IPS-20b (cell line): ENCODE results near the gene TGFBRAP1.

ENCODE experiments used
- H3K27ac ChIP-seq: one replicate; pipeline ENCODE4 v1.5.1; 2013; ENCODE audit warnings: low read length
- H3K27me3 ChIP-seq: 2 replicates; pipeline ENCODE4 v1.6.1; 2013; ENCODE audit warnings: mild to moderate bottlenecking, low read length, inconsistent platforms; ENCODE audit not compliant: insufficient read depth
- H3K36me3 ChIP-seq: 2 replicates; pipeline ENCODE4 v1.6.1; 2013; ENCODE audit warnings: low read depth, mild to moderate bottlenecking, inconsistent platforms, low read length, moderate library complexity; ENCODE audit not compliant: insufficient read depth
- H3K4me1 ChIP-seq: 2 replicates; pipeline ENCODE4 v1.6.1; 2013; ENCODE audit warnings: mild to moderate bottlenecking, control low read depth, inconsistent platforms, low read length, moderate library complexity; ENCODE audit not compliant: insufficient read depth
- H3K4me3 ChIP-seq: 2 replicates; pipeline ENCODE4 v1.5.1; 2013; ENCODE audit warnings: mild to moderate bottlenecking, low read length, inconsistent platforms
- H3K9ac ChIP-seq: 2 replicates; pipeline ENCODE4 v1.6.1; 2013; ENCODE audit warnings: low read depth, mild to moderate bottlenecking, inconsistent platforms, low read length, moderate library complexity
- H3K9me3 ChIP-seq: 2 replicates; pipeline ENCODE4 v1.6.1; 2013; ENCODE audit warnings: mild to moderate bottlenecking, low read depth, low read length, inconsistent platforms; ENCODE audit not compliant: insufficient read depth

Gene TGFBRAP1

DNA sequence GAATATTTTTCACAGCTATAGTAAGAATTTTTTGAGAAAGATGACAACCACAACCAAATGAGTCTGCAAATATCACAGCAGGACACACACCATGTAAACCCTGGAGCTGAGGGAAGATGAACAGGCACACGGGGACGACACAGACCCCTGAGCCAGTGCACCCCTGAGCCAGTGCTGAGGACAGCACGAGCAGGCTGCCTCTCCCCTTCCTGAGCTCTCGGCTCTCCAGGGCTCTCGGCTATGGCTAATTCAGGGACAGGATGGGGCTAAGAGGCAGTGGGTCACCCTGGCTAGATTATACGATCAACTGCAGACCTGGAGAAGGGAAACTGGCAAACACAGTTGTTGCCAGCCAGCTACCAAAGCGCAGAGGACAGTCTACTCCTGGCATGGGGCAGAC is 41.4 kb downstream of the TGFBRAP1 start:
- Histone ChIP-seq H3K9me3 (no peaks in the 10 kb centered on the region), H3K27me3 (no peaks in the 10 kb centered on the region), H3K27ac (no peak overlapping the region), H3K9ac (no peak overlapping the region), H3K4me1 (no peaks in the 10 kb centered on the region), H3K4me3 (no peak overlapping the region), H3K36me3 (peaks cover 41% of the 10 kb centered on the region)

DNA sequence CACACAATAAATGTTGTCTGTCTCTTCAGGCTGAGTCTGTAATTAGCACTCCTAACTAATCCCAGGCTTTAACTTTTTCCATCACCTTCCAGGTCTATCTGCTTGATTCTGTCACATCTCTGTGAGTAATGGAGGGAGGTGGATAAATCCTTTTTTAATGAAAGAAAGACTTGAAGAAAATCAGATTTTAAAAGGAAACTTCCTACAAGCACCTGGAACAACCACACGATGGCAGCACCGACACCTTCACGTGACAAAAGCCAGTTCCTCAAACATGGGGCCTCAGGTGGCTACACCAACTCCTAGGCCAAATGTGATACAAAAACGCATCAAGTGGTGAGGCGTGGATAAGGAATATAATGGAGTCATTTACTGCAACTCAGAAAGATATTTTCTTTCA is 41.8 kb downstream of the TGFBRAP1 start:
- Histone ChIP-seq H3K9ac (no peak overlapping the region), H3K27me3 (no peaks in the 10 kb centered on the region), H3K27ac (no peak overlapping the region), H3K4me3 (no peak overlapping the region), H3K9me3 (no peaks in the 10 kb centered on the region), H3K36me3 (peaks cover 44% of the 10 kb centered on the region), H3K4me1 (no peaks in the 10 kb centered on the region)

DNA sequence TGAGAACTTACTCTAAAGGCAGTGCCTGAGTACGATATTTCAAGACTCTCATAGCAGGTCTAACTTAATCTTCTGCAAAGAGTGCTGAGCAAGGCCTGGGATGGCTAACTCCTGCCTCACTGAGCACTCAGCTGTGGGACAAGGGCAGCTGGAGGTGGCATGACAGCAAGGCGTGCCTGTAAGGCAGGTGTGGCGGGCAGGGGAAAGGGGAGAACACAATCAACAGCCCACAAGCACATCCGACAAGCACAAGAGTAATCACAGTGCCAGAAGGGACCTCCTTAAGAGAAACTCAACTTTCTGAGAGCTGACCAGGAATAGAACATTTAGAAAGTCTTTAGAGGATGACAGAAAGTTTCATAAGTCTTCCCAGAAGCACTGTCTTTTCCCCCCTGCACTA is 46.0 kb downstream of the TGFBRAP1 start:
- Histone ChIP-seq H3K4me1 (no peaks in the 10 kb centered on the region), H3K27ac (no peak overlapping the region), H3K27me3 (no peaks in the 10 kb centered on the region), H3K9me3 (no peaks in the 10 kb centered on the region), H3K36me3 (peaks cover 43% of the 10 kb centered on the region), H3K9ac (no peak overlapping the region), H3K4me3 (no peak overlapping the region)

DNA sequence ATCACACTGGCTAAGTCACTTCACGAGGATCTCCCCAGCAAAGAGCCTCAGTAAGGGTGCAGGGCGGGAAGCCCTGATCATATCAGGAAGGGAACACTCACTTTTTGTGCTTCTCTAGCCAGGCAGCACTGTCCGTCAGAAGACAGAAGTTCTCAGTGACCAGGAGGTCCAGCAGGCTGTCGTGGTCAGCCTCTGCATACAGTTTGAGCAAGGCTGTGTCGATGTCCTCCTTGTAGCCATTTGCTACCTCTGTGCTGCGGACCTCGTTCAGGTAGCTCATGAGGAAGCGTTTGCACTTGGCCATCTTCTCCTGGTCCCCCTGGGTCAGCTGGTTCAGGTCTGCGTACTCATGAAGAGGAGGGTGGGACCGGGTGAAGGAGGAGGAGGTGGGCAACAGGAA is 49.3 kb downstream of the TGFBRAP1 start:
- Histone ChIP-seq H3K9me3 (no peaks in the 10 kb centered on the region), H3K4me3 (no peak overlapping the region), H3K36me3 (peaks cover 57% of the 10 kb centered on the region), H3K9ac (no peak overlapping the region), H3K27ac (no peak overlapping the region), H3K4me1 (no peaks in the 10 kb centered on the region), H3K27me3 (no peaks in the 10 kb centered on the region)

DNA sequence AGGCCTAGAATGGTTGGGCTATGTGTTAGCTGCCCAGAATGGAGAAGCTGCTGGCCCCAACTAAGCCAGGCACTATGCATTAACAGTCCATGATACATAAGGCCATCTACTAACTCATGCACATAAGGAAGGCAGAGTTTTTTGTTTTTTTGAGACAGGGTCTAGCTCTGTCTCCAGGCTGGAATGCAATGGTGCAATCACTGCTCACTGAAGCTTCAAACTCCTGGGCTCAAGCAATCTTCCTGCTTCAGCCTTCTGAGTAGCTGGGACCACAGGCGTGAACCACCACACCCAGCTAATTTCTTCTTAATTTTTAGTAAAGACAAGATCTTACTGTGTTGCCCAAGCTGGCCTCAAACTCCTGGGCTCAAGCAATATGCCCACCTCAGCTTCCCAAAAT is 50.4 kb downstream of the TGFBRAP1 start:
- Histone ChIP-seq H3K36me3 (peaks cover 69% of the 10 kb centered on the region), H3K9ac (no peak overlapping the region), H3K4me3 (no peak overlapping the region), H3K9me3 (no peaks in the 10 kb centered on the region), H3K27ac (no peak overlapping the region), H3K27me3 (no peaks in the 10 kb centered on the region), H3K4me1 (no peaks in the 10 kb centered on the region)

DNA sequence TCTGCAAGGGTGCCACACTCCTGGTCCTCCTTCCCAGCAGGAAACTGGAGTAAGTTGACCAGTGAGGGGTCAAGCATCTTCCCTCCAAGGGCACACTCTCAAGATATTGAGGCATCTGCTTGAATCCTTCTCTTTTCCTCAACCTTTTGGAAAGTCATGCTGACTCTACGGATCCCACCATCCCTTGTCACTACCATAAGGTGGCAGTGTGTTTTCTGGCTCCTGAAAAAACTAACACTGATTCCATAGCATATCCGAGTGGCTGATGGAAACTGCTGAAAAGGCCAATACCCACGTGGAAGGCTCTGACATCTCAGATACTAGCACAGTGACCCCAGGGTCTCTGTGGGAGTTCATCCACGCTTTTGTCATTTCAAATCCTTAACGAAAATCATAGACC is 50.9 kb downstream of the TGFBRAP1 start:
- Histone ChIP-seq H3K36me3 (peaks cover 69% of the 10 kb centered on the region), H3K27me3 (no peaks in the 10 kb centered on the region), H3K9me3 (no peaks in the 10 kb centered on the region), H3K4me3 (no peak overlapping the region), H3K4me1 (no peaks in the 10 kb centered on the region), H3K27ac (no peak overlapping the region), H3K9ac (no peak overlapping the region)

DNA sequence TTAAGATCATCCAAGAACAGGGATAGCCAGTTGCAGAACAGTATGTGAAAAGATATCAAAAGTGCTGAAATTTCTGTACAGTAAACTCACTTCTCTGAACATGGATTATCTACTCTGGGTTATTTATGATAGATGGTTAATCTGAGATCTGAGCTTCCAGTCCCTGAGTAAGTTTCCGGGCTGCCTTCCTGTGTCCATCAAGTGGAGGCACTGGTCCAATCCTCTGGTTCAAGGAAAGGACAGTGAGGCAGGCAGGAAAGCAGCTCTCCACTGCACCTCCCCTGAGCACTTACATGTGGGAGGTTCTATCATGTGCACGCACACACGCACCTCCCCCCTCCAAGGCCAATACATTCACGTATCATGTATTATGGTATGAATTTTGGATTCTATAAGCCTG is 55.5 kb downstream of the TGFBRAP1 start:
- H3K36me3 ChIP-seq: peaks cover 77% of the 10 kb centered on the region
- no peak overlapping the region for H3K9ac ChIP-seq
- no peak overlapping the region for H3K4me3 ChIP-seq

DNA sequence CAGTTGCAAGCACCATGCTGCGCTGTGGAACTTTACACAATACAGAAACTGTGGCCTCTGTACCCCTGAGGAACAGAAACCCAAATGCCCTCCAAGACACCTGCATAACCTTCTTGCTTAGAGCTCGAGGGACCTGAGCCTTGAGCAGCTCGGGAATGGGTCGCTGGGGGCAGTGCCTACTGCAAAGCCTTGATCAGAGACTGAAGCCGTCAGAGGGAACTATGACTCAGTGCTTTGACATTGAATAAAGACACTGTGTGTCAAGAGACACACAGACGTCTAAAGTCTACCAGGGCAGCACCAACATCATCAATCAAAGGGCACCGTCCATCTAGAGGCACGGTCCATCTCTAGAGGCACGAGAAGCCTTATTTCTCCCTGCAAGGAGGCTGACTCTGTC is 57.4 kb downstream of the TGFBRAP1 start:
- H3K27ac ChIP-seq: no peak overlapping the region
- no peaks in the 10 kb centered on the region for H3K27me3 ChIP-seq
- peaks cover 86% of the 10 kb centered on the region for H3K36me3 ChIP-seq
- H3K9me3 ChIP-seq: no peaks in the 10 kb centered on the region
- no peaks in the 10 kb centered on the region for H3K4me1 ChIP-seq
- H3K9ac ChIP-seq: no peak overlapping the region
- no peak overlapping the region for H3K4me3 ChIP-seq

More for the DNA sequence above, 55.5 kb downstream of the TGFBRAP1 start:
- no peaks in the 10 kb centered on the region for H3K4me1 ChIP-seq
- no peaks in the 10 kb centered on the region for H3K9me3 ChIP-seq
- H3K27ac ChIP-seq: no peak overlapping the region
- H3K27me3 ChIP-seq: no peaks in the 10 kb centered on the region

DNA sequence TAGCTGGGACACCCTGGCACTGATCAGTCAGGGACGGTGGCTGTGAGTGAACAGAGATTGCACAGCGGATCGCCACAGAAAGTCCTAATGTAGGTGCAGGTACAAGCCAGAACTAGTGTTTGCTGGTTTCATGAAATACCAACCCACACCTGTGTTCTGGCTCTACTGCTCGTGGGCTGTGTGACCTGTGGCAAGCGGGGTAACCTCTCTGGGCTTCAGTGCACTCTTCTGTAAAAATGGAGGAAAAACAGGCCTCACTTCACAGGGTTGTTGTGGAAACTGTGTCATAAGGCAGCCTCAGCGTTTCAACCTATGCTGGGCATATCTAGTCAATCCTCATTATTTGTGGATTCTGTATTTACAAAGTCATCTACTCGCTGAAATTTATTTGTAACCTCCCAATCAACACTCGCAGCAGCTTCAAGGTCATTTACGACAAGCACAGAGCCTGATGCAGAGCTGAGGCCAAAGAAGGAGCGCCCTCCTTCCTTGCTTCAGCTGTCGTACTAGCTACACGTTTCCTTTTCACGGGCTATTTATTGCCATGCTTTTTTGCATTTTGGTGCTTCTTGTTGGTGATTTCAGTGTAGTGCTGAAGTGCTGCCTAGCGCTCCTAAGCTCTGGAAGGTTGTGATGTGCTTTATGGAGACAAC is 58.0 kb downstream of the TGFBRAP1 start:
- Histone ChIP-seq H3K4me3 (no peak overlapping the region), H3K27ac (no peak overlapping the region), H3K27me3 (no peaks in the 10 kb centered on the region), H3K9ac (no peak overlapping the region), H3K4me1 (no peaks in the 10 kb centered on the region), H3K9me3 (no peaks in the 10 kb centered on the region), H3K36me3 (peaks cover 83% of the 10 kb centered on the region)

DNA sequence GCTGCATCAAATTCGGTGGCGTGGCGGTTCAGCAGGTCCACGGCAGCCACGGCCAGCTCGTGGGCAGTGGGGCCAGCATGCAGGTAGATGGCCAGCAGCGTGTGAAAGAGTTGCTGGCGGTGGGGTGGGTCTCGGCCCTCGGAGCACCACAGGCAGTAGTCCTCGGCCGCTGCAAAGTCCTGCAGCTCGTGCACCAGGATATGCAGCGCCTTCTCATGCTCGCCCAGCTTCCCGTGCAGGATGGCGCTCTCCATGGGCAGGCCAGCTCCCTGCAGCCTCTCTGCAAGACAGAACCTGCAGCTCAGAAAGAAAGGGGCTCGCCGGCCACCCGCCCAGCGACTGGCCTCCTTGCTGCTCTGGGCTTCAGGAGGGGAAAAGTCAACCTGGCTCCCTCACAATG is 60.1 kb downstream of the TGFBRAP1 start:
- no peak overlapping the region for H3K9ac ChIP-seq
- H3K4me3 ChIP-seq: no peak overlapping the region
- no peaks in the 10 kb centered on the region for H3K4me1 ChIP-seq
- H3K27me3 ChIP-seq: no peaks in the 10 kb centered on the region
- no peak overlapping the region for H3K27ac ChIP-seq
- peaks cover 72% of the 10 kb centered on the region for H3K36me3 ChIP-seq
- no peaks in the 10 kb centered on the region for H3K9me3 ChIP-seq

DNA sequence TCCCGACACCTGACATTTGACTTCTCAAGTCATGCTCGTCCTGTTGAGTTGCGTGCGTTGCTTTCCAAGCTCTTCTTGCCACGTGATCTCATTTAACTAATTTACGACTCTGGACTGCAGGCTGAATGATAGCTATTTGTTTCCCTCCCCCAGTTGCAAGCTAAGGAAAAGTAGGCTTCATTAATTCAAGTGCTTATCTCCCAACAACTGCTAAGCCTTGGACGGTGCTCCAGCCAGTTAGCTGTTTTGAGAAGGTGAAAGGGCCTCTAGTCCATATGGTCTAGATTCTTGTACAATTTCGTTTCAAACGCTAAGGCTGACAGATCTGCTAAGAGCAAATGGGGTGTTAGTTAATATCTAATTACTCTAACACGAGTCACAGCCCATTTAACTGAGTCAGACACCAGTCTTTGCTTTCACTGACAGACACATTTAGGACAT is 66.9 kb downstream of the TGFBRAP1 start:
- H3K27me3 ChIP-seq: no peaks in the 10 kb centered on the region
- no peak overlapping the region for H3K9ac ChIP-seq
- H3K36me3 ChIP-seq: peaks cover 16% of the 10 kb centered on the region; the same call in 1 of the 2 replicates
- H3K27ac ChIP-seq: no peak overlapping the region
- no peaks in the 10 kb centered on the region for H3K9me3 ChIP-seq
- H3K4me1 ChIP-seq: no peaks in the 10 kb centered on the region; the same call in 1 of the 2 replicates
- no peak overlapping the region for H3K4me3 ChIP-seq

DNA sequence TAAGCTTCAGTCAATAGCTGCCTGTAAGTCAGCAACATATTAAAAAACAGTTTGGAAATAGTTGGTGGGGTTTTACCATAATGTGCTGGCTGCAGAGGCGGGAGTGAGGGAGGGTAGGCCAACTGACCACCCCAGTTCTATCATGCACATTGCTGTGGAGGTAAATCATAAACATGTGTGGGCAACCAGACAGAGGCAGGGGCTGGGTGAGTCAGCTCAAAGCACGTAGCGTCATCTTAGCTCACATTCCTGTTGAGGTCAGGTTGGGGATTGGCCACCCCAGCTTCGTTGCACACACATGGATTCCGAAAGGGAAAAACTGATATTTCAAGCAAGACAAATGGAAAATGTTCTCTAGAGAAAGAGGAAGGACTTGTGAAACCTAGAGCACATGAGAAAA is 68.5 kb downstream of the TGFBRAP1 start:
- Histone ChIP-seq H3K27me3 (no peaks in the 10 kb centered on the region), H3K9me3 (no peaks in the 10 kb centered on the region), H3K4me1 (no peaks in the 10 kb centered on the region; the same call in 1 of the 2 replicates), H3K27ac (no peak overlapping the region), H3K36me3 (peaks cover 5% of the 10 kb centered on the region; the same call in 1 of the 2 replicates), H3K9ac (no peak overlapping the region), H3K4me3 (no peak overlapping the region)
